ENCODE measurements around the gene GGTLC1. TPM values are rescaled to one million over a fixed set of nuclear protein-coding genes. Genes with fewer than 3 reads are reported as not detected.

Gene GGTLC1
- total and polyA plus RNA-seq, 10 of the 15 experiments (the other 5 are each of a cell fraction or from before 2014, with no cell fraction given), result not detected

DNA sequence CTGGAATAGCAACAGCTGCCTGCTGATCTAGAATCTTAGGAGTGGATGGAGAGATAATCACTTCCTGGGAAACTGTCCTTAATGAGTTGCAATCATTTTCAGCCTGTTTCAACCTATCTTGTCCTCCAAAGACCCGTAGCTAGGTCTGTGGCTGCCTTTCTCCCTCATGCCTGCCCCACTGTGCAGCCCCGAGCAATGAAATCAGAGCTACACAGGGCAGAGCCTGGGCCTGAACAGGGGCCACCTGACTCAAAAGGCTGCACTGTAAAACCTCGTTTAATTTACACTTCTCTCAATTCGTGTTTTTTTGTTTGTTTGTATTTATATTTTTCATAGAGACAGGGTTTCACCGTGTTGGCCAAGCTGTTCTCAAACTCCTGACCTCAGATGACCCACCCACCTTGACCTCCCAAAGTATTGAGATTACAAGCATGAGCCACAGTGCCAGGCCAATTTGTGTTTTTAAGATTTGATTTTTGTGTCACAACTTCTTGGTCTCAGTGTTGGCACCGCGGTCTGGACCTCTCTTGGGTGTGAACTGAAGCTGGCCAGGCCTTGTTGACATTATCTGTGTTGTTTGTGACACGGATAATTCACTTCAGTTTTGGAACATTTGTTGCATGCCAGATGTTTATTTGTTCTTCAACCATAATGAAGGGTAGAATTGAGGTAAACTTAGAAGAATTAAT, 21.5 kb downstream of the GGTLC1 start:
- ATAC-seq (no peak), DNase-seq (ENCODE audit: low read depth, low spot score) (no peak), FAIRE-seq (no peak)
- ChIA-PET RAD21 (ENCODE audit: unreplicated experiment) (no interaction called here), CTCF (interaction anchor here (0.8 kb wide), 1 partner anchor 29 kb away, joined by 3 read pairs; no protein-coding TSS in a partner anchor), POLR2A (no interaction called here), SMC1A (ENCODE audit: uncharacterized antibody, unreplicated experiment) (no interaction called here)
- Histone ChIP-seq H3K4me2 (ENCODE audit: control insufficient read depth, insufficient read depth) (no peak overlapping the region), H4K20me1 (ENCODE audit: control insufficient read depth, insufficient read depth) (peaks cover 3% of the 10 kb centered on the region; the same call in 1 of the 2 replicates), H3K9ac (ENCODE audit: control insufficient read depth, insufficient read depth, low read length) (no peak overlapping the region), H3K4me1 (ENCODE audit: control insufficient read depth, insufficient read depth, low read length) (no peaks in the 10 kb centered on the region), H3K79me2 (ENCODE audit: control insufficient read depth, insufficient read depth, low read length) (no peaks in the 10 kb centered on the region), H3K4me3 (no peak overlapping the region), H3K9me3 (replicated peaks; ENCODE audit: control insufficient read depth, insufficient read depth, low read length) (no peaks in the 10 kb centered on the region), H3K36me3 (ENCODE audit: control insufficient read depth in 2 of 2, insufficient read depth in 2 of 2, low read length in 1 of 2) (no peaks in the 10 kb centered on the region), H3K27me3 (replicated peaks in 1 of 2; ENCODE audit: control insufficient read depth in 2 of 2, insufficient read depth in 2 of 2, low read length in 1 of 2) (no peaks in the 10 kb centered on the region), H2AFZ (ENCODE audit: control insufficient read depth, low read depth, low read length) (no peak overlapping the region), H3K27ac (ENCODE audit: control insufficient read depth, insufficient read depth) (no peak overlapping the region)
- BruUV-seq (replicated peaks), result no TSS peak
- under 1% methylated on average over 8 of the region's 8 CpGs for WGBS (ENCODE audit: insufficient coverage, insufficient replicate concordance, low lambda C conversion rate, missing lambda C conversion rate)
- in situ Hi-C loops (cut with MboI) (loop anchor here (25.0 kb wide), 1 partner anchor 1470 kb away; no protein-coding TSS in a partner anchor), intact Hi-C loops (cut with micrococcal nuclease; ENCODE audit: unreplicated experiment) (no loop called here)
- no peak for TF ChIP-seq EED (IDR thresholded peaks at IDR 0.05; ENCODE audit: low read depth)
- TF ChIP-seq, protein P1, sequence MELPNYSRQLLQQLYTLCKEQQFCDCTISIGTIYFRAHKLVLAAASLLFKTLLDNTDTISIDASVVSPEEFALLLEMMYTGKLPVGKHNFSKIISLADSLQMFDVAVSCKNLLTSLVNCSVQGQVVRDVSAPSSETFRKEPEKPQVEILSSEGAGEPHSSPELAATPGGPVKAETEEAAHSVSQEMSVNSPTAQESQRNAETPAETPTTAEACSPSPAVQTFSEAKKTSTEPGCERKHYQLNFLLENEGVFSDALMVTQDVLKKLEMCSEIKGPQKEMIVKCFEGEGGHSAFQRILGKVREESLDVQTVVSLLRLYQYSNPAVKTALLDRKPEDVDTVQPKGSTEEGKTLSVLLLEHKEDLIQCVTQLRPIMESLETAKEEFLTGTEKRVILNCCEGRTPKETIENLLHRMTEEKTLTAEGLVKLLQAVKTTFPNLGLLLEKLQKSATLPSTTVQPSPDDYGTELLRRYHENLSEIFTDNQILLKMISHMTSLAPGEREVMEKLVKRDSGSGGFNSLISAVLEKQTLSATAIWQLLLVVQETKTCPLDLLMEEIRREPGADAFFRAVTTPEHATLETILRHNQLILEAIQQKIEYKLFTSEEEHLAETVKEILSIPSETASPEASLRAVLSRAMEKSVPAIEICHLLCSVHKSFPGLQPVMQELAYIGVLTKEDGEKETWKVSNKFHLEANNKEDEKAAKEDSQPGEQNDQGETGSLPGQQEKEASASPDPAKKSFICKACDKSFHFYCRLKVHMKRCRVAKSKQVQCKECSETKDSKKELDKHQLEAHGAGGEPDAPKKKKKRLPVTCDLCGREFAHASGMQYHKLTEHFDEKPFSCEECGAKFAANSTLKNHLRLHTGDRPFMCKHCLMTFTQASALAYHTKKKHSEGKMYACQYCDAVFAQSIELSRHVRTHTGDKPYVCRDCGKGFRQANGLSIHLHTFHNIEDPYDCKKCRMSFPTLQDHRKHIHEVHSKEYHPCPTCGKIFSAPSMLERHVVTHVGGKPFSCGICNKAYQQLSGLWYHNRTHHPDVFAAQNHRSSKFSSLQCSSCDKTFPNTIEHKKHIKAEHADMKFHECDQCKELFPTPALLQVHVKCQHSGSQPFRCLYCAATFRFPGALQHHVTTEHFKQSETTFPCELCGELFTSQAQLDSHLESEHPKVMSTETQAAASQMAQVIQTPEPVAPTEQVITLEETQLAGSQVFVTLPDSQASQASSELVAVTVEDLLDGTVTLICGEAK (IDR thresholded peaks at IDR 0.05; ENCODE audit: borderline replicate concordance), result no peak
- no peak for TF ChIP-seq SPI1 (IDR thresholded peaks at IDR 0.05; ENCODE audit: borderline replicate concordance, insufficient read depth, low read depth, low read length)
- TF ChIP-seq FOXK2 (IDR thresholded peaks at IDR 0.05), result no peak
- no peak for TF ChIP-seq NBN (IDR thresholded peaks at IDR 0.05)
- TF ChIP-seq NRF1 (conservative IDR thresholded peaks at IDR 0.05; ENCODE audit: low read depth, low read length), result no peak
- TF ChIP-seq MXI1 (IDR thresholded peaks at IDR 0.05; ENCODE audit: low read depth, low read length), result no peak
- no peak for TF ChIP-seq CBX5 (IDR thresholded peaks at IDR 0.05; ENCODE audit: low read depth)
- TF ChIP-seq, protein P2, sequence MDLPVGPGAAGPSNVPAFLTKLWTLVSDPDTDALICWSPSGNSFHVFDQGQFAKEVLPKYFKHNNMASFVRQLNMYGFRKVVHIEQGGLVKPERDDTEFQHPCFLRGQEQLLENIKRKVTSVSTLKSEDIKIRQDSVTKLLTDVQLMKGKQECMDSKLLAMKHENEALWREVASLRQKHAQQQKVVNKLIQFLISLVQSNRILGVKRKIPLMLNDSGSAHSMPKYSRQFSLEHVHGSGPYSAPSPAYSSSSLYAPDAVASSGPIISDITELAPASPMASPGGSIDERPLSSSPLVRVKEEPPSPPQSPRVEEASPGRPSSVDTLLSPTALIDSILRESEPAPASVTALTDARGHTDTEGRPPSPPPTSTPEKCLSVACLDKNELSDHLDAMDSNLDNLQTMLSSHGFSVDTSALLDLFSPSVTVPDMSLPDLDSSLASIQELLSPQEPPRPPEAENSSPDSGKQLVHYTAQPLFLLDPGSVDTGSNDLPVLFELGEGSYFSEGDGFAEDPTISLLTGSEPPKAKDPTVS (IDR thresholded peaks at IDR 0.05; ENCODE audit: low read depth, low read length), result no peak
- TF ChIP-seq ZNF217 (IDR thresholded peaks at IDR 0.05), result no peak
- TF ChIP-seq SREBF1 (IDR thresholded peaks at IDR 0.05; ENCODE audit: low read length), result no peak
- TF ChIP-seq, protein P3, sequence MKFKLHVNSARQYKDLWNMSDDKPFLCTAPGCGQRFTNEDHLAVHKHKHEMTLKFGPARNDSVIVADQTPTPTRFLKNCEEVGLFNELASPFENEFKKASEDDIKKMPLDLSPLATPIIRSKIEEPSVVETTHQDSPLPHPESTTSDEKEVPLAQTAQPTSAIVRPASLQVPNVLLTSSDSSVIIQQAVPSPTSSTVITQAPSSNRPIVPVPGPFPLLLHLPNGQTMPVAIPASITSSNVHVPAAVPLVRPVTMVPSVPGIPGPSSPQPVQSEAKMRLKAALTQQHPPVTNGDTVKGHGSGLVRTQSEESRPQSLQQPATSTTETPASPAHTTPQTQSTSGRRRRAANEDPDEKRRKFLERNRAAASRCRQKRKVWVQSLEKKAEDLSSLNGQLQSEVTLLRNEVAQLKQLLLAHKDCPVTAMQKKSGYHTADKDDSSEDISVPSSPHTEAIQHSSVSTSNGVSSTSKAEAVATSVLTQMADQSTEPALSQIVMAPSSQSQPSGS (IDR thresholded peaks at IDR 0.05; ENCODE audit: low read length), result no peak

All from GM12878 (cell line).